NCI-H345 (cell line): ENCODE results near the gene FOXL2NB.
"Not testable (repeated sequence)": the region's sequence is repeated elsewhere in the genome, so short reads cannot be mapped to it uniquely, and the experiment has no call there.

Experiments
- DNase-seq: peaks from one replicate; lab custom pipeline; 2025; lab: John Stamatoyannopoulos, UW

The FOXL2NB gene

GRCh38 chr3:138946663-138947494 is at the start of gene FOXL2NB, which contains the start of gene FOXL2:
Gene FOXL2NB (plus strand): TSS chr3:138947217. CDS start chr3:138947365, 148 bp downstream.
Gene FOXL2 (minus strand): TSS chr3:138947137. CDS start chr3:138946722, 415 bp downstream.
- no peak for DNase-seq

- DNase-seq = no peak
Observed at GRCh38 chr3:138898301-138898700, 48.7 kb upstream of the FOXL2NB start.

- DNase-seq = no peak
Observed at GRCh38 chr3:138898708-138899107, 48.3 kb upstream of the FOXL2NB start.

- no peak for DNase-seq
Observed at GRCh38 chr3:138899351-138899991, 47.5 kb upstream of the FOXL2NB start.

- no peak for DNase-seq
Observed at GRCh38 chr3:138901567-138901966, 45.5 kb upstream of the FOXL2NB start.

GRCh38 chr3:138902171-138902570 is 44.8 kb upstream of the FOXL2NB start:
- DNase-seq = no peak

GRCh38 chr3:138907539-138907938 is 39.5 kb upstream of the FOXL2NB start:
- no peak for DNase-seq

GRCh38 chr3:138908846-138909245 is 38.2 kb upstream of the FOXL2NB start:
- no peak for DNase-seq

GRCh38 chr3:138909904-138910303 is 37.1 kb upstream of the FOXL2NB start:
- no peak for DNase-seq

GRCh38 chr3:138911621-138912020 is 35.4 kb upstream of the FOXL2NB start:
- DNase-seq = no peak

GRCh38 chr3:138912237-138912636 is 34.8 kb upstream of the FOXL2NB start:
- no peak for DNase-seq

GRCh38 chr3:138913766-138914165 is 33.3 kb upstream of the FOXL2NB start:
- no peak for DNase-seq

GRCh38 chr3:138914870-138915502 is 32.0 kb upstream of the FOXL2NB start:
- DNase-seq = no peak

- DNase-seq = peak; percentile 82
Observed at GRCh38 chr3:138915503-138916498, 31.2 kb upstream of the FOXL2NB start.

- no peak for DNase-seq
Observed at GRCh38 chr3:138916824-138917223, 30.2 kb upstream of the FOXL2NB start.

GRCh38 chr3:138919325-138919724 is 27.7 kb upstream of the FOXL2NB start:
- no peak for DNase-seq

GRCh38 chr3:138921316-138922292 is 25.4 kb upstream of the FOXL2NB start:
- DNase-seq = no peak

GRCh38 chr3:138922400-138922799 is 24.6 kb upstream of the FOXL2NB start:
- not testable (repeated sequence) for DNase-seq

- peak; percentile 70 for DNase-seq
Observed at GRCh38 chr3:138923531-138923994, 23.5 kb upstream of the FOXL2NB start.

GRCh38 chr3:138928727-138929372 is 18.2 kb upstream of the FOXL2NB start:
- DNase-seq = no peak
